Bronchial epithelial cell (primary cell): ENCODE measurements around the gene TMC1. TPM values are rescaled to one million over a fixed set of nuclear protein-coding genes. Genes with fewer than 3 reads are reported as not detected.

Experiments
- DNase-seq: peaks from one replicate; pipeline ENCODE4 v3.0.0-alpha.2; 2010; ENCODE audit warnings: low read depth
- FAIRE-seq: peaks from 2 replicates; lab custom pipeline; 2011; peaks lifted over from hg19 to GRCh38; lab: Jason Lieb, UNC
- H3K27me3 ChIP-seq: 2 replicates; pipeline ENCODE4 v1.5.1; 2011; ENCODE audit warnings: low read length; ENCODE audit not compliant: control insufficient read depth, insufficient read depth
- H3K36me3 ChIP-seq: 2 replicates; pipeline ENCODE4 v1.5.1; 2011; ENCODE audit warnings: low read length; ENCODE audit not compliant: control insufficient read depth, insufficient read depth
- H3K4me3 ChIP-seq: 2 replicates; pipeline ENCODE4 v1.5.1; 2011; ENCODE audit warnings: mild to moderate bottlenecking, low read depth, low read length, control low read depth
- CTCF ChIP-seq: IDR thresholded peaks from 2 replicates; pipeline ENCODE4 v1.5.1; 2011; ENCODE audit warnings: mild to moderate bottlenecking, moderate library complexity, low read length, control low read depth, inconsistent platforms; ENCODE audit not compliant: insufficient read depth, severe bottlenecking
- total RNA-seq: library from RNA; depleted of rRNA; stranded (reverse); fragments of >200 nt; gene quantifications from 2 replicates; pipeline ENCODE4 v1.2.1, GENCODE V29; 2014

TMC1 gene
- total RNA-seq, 1 donor from 2014 or later = not detected

GRCh38 chr9:72557549-72557948 lies 36.1 kb downstream of the TMC1 start:
- FAIRE-seq = peak; percentile 96

GRCh38 chr9:72560086-72560485 lies 38.7 kb downstream of the TMC1 start:
- no peak for TF ChIP-seq CTCF
- no peak for FAIRE-seq
- DNase-seq = no peak
- H3K27me3 ChIP-seq = no peaks in the 10 kb centered on the region
- no peak overlapping the region for H3K4me3 ChIP-seq
- no peaks in the 10 kb centered on the region for H3K36me3 ChIP-seq

More at GRCh38 chr9:72557549-72557948, 36.1 kb downstream of the TMC1 start:
- TF ChIP-seq CTCF = no peak
- Histone ChIP-seq H3K4me3 (no peak overlapping the region), H3K27me3 (no peaks in the 10 kb centered on the region), H3K36me3 (no peaks in the 10 kb centered on the region)
- DNase-seq = peak; percentile 100

GRCh38 chr9:72563806-72564205 lies 42.4 kb downstream of the TMC1 start:
- Histone ChIP-seq H3K36me3 (no peaks in the 10 kb centered on the region), H3K4me3 (no peak overlapping the region), H3K27me3 (no peaks in the 10 kb centered on the region)
- DNase-seq (no peak), FAIRE-seq (no peak)
- TF ChIP-seq CTCF = no peak

GRCh38 chr9:72564479-72565281 lies 43.3 kb downstream of the TMC1 start:
- Histone ChIP-seq H3K27me3 (no peaks in the 10 kb centered on the region), H3K4me3 (no peak overlapping the region), H3K36me3 (no peaks in the 10 kb centered on the region)
- DNase-seq = no peak
- FAIRE-seq = no peak
- TF ChIP-seq CTCF = no peak

- FAIRE-seq (no peak), DNase-seq (no peak)
- no peak for TF ChIP-seq CTCF
- H3K4me3 ChIP-seq = no peak overlapping the region
- no peaks in the 10 kb centered on the region for H3K27me3 ChIP-seq
- no peaks in the 10 kb centered on the region for H3K36me3 ChIP-seq
These were observed 44.1 kb downstream of the TMC1 start for GRCh38 chr9:72565535-72565934.
